HG03139 (cell line): ENCODE data around the gene HSPA1L.

ENCODE experiments used
- ATAC-seq: cut with Tn5 transposase; IDR thresholded peaks from one replicate; pipeline ENCODE4 v1.9.1; 2021; ENCODE audit not compliant: unreplicated experiment

The HSPA1L gene

DNA sequence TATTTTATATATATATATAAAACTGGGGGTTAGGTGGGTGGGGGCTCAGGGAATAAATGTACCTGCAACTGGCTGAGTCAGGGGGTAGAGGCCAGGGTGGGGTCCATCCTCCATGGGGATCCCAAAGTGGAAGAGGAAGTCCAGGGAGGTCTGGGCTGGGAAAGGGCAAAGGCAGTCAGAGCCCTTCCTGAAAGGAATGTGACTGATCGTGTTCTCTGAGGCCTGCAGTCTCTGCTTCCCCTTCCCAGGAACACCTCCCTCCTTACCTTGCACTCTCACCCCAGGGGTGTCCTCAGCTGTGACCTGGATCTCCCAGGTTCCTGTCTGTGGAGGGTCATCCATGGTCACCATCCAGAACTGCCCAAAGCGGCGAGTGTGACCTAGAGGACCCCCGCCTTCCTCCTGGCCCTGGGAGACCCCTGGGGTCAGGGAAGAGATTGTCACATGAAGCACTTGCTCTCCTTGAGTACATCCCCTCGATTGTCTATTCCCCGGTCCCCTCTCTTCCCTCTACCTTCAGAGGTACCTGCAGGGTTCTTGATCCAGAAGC is 47.9 kb downstream of the HSPA1L start:
- no peak for ATAC-seq

DNA sequence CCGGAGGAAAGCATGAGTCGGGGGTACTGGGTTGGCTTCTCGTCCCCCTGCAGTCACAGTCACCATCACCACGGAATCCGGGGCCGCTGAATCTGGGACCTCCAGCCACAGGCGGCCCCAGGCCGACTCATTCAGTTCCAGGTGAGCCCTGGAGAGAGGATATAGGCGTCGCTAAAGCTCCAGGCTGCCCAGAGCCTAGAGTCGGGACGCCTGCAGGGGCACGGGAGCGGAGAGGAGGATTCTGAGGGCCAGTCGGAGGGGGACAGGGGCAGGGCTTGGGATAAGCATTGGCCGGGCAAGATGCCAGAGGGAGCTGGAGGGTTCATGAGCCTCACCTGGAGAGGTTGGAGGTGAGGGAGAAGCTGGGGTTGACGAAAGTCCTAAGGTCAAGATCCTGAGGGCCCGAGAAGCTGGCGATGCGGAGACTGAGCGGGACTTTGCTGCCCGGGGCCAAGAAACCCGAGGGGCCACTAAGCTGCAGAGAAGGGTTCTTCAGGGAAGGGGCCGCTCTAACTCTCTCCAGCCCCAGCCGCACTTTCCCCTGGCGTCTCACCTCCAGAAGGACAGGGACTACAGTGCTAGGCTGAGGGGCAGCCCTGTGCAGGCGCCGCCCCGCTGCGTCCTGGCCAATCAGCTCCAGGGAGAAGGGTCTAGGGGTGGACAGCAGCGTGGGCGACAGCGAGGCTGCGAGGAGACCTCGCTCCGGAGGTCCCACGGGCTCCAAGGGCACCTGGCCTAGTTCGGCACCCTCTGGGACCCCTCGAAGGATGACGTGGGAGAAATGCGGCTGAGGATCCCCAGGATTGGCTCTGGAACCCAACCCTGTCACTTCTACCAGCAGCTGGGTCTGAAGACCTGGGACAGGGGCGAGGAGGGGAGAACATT is 48.9 kb downstream of the HSPA1L start:
- ATAC-seq = no peak

DNA sequence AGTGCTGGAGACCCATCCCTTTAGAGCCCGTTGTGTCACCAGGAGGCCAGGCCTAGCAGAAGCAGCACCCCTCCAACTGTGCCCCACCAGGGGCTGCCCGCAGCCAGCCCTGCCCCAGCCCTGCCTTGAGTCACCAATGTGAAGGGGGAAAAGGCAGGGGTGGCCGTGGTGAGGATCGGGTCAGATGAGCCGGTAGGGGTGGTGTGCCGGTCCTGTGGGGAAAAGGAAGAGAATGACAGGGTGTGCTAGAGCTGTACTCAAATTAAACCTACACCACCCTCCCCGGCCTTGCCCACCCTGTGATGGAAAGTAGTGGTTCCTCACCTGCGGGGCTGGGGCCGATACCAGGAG is 49.5 kb downstream of the HSPA1L start:
- no peak for ATAC-seq

DNA sequence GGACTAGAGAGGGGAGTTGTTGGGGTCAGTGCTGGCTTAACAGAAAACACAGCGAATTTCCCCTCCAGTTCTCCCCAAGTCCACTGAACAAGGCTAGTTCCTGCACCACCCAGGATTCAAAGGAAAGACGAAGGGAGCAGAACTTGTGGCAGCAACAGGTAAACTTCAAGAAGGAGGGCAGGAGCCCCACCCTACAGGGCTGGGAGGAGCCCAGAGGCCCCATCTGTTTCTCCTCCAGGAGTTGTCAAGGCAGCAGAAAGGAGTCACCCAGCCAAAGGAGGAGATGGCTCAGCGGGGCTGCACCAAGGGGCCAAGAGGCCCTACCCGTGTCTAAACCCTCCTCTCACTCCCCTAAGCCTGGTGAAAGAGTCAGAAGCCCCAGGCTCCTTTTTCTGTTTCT is 50.9 kb downstream of the HSPA1L start:
- no peak for ATAC-seq

DNA sequence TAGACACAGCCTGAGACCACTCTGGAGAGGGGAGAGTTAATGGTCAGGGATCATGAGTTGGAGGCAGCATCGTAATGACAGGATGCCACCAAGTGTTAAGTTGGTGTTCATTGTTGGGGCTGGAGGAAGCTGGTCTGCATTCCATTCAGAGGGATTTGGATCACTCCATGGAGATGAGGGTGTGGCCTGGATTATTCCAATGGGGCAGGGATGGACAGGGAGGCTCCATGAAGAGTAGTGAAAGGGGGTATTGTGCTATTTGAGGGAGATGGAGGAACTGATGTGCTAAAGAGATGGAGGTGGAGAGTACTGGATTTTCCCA is 51.5 kb downstream of the HSPA1L start:
- no peak for ATAC-seq

DNA sequence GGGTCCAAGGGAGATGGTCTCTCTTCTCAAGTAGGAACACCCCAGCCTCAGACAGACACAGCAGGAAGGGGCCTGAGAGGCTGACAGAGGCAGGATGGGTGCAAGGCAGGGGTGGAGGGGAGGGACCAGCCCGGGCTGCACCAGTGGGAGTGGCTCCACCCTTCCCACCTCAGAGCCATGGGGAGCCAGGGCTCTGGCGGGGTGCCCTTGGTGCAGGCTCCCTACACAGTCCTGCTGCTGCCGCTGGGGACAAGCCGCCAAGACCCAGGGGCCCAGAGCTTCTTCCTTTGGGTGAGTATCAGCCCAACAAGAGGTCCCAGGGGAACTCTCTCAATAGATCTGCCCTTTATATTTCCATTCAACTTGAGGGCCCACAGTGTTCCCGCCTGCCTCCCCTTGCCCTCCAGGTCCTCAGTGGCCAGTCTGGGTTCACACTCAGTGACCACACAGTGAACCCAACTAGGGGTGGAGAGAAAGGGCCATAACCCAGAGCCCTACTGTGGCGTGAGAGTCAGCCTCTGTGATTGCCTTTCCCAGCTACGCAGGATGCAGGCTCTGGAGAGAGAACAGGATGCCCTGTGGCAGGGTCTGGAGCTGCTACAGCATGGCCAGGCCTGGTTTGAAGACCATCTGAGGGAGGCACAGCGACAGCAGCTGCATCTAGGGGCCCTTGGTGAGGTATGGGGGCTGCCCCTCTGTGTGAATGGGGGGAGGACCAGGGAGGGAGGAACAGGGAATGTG is 52.0 kb downstream of the HSPA1L start:
- no peak for ATAC-seq

DNA sequence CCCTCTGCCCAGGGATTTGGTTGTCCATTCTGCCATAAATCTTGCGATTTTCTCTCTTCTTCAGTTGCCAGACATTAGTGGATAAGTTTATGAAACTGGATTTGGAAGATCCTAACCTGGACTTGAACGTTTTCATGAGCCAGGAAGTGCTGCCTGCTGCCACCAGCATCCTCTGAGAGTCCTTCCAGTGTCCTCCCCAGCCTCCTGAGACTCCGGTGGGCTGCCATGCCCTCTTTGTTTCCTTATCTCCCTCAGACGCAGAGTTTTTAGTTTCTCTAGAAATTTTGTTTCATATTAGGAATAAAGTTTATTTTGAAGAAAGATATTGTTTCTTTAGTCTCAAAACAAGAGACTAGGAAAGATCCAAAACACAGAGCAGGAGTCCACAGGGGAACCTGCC is 52.7 kb downstream of the HSPA1L start, which contains the start of gene SAPCD1:
Gene SAPCD1, plus strand, starts transcription at position 301 of the 400 bp plus-strand sequence. CDS start 399 bp downstream, outside the sequence.
- no peak for ATAC-seq

DNA sequence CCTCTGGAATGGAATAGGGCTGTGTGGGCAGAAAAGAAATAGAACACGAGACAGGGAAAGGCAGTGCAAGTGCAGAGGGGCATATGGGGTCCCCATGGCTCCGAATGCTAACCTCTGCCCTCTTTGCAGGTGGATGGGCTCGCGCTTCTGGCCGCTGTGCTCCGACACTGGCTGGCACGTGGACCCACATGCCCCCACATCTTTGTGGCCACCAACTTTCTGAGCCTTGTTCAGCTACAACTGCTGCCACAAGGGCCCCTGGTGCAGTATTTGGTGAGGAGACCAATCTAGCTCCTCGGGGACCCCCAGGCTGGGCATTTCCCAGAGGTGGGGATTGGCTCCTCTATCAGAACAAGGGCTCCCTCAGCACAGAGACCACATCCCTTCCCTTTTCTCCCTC is 53.7 kb downstream of the HSPA1L start:
- no peak for ATAC-seq

DNA sequence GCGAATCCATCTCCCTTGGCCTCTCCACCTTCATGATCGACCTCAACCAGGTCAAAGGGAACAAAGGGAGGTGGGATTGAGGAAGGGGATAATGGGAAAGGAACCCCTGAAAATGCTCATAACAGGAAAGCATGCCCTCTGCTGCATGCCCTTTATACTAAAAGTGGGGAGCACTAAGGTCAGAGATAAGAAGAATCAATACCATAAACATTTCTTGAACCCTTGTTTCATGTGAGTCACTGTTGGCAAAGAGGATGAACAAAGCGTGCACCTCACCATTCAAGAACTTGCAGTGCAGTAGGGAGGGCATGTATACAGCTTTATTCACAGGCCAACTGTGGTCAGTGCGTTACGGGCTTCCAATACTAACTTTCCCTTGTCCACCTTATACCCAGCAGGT is 54.3 kb downstream of the HSPA1L start:
- ATAC-seq = no peak
